SK-N-SH (cell line): ENCODE measurements around the gene CCL17. TPM values are rescaled to one million over a fixed set of nuclear protein-coding genes. Genes with fewer than 3 reads are reported as not detected.

Experiments
- CTCF ChIA-PET: fragments of 300-600, 350-600 bp; formaldehyde crosslinking; extraction: SDS; loops from one replicate; lab custom pipeline; 2021; lab: Yijun Ruan, JAX
- POLR2A ChIA-PET: fragments of 350-600 bp; sonication (Branson Sonifier 250); formaldehyde crosslinking; extraction: SDS; loops from one replicate; lab custom pipeline; 2020; ENCODE audit warnings: antibody characterized with exemption, inconsistent platforms; lab: Yijun Ruan, JAX
- DNase-seq: peaks from one replicate; pipeline ENCODE4 v3.0.0; 2012
- H2AFZ ChIP-seq: fragments of 200-600 bp; sonication (generic); 2 replicates; pipeline ENCODE4 v1.8.1; 2016; ENCODE audit warnings: antibody characterized with exemption, mild to moderate bottlenecking, low read depth
- H3F3A ChIP-seq: fragments of 200-600 bp; sonication (generic); replicated peaks from 2 replicates; pipeline ENCODE3; 2016; ENCODE audit warnings: antibody characterized with exemption, mild to moderate bottlenecking; ENCODE audit not compliant: insufficient read depth
- H3K27ac ChIP-seq, 2 experiments: fragments of 200-500 bp in 1 of 2; fragments of 200-600 bp in 1 of 2; sonication (Bioruptor generic) in 1 of 2; sonication (generic), shearing (Covaris generic) in 1 of 2; 2 replicates each; pipeline versions ENCODE4 v1.5.1 to v1.6.1; 2014 to 2016; ENCODE audit warnings: low read depth in 2 of 2, inconsistent platforms in 1 of 2, low read length in 1 of 2, mild to moderate bottlenecking in 1 of 2, mixed read lengths in 1 of 2
- H3K27me3 ChIP-seq: fragments of 200-600 bp; sonication (generic), shearing (Covaris generic); 2 replicates; pipeline ENCODE4 v1.6.1; 2016; ENCODE audit warnings: mixed run types; ENCODE audit not compliant: insufficient read depth
- H3K36me3 ChIP-seq, 2 experiments: fragments of 200-500 bp in 1 of 2; fragments of 200-600 bp in 1 of 2; sonication (Bioruptor generic) in 1 of 2; sonication (generic) in 1 of 2; replicated peaks in 1 of 2; 2 replicates each; pipeline versions ENCODE3 to v1.5.1; 2014 to 2016; ENCODE audit warnings: low read length in 1 of 2, mild to moderate bottlenecking in 1 of 2; ENCODE audit not compliant: insufficient read depth in 2 of 2, control insufficient read depth in 1 of 2
- H3K4me1 ChIP-seq, 2 experiments: fragments of 200-500 bp in 1 of 2; fragments of 200-600 bp in 1 of 2; sonication (Bioruptor generic) in 1 of 2; sonication (generic), shearing (Covaris generic) in 1 of 2; 2 replicates each; pipeline versions ENCODE4 v1.5.1 to v1.6.1; 2014 to 2016; ENCODE audit warnings: low read depth in 1 of 2, low read length in 1 of 2, mixed run types in 1 of 2; ENCODE audit not compliant: insufficient read depth in 2 of 2, control insufficient read depth in 1 of 2
- H3K4me2 ChIP-seq: fragments of 200-600 bp; sonication (generic), shearing (Covaris generic); 2 replicates; pipeline ENCODE4 v1.6.1; 2017; ENCODE audit warnings: mixed run types
- H3K4me3 ChIP-seq, 2 experiments: fragments of 200-500 bp in 1 of 2; fragments of 200-600 bp in 1 of 2; sonication (Bioruptor generic) in 1 of 2; sonication (generic), shearing (Covaris generic) in 1 of 2; 2 replicates each; pipeline versions ENCODE4 v1.5.1 to v1.8.1; 2014 to 2016; ENCODE audit warnings: low read depth in 2 of 2, inconsistent platforms in 1 of 2, low read length in 1 of 2, mild to moderate bottlenecking in 1 of 2, mixed read lengths in 1 of 2, moderate library complexity in 1 of 2
- H3K79me2 ChIP-seq: fragments of 200-600 bp; sonication (generic); 2 replicates; pipeline ENCODE4 v1.8.1; 2017; ENCODE audit warnings: mild to moderate bottlenecking; ENCODE audit not compliant: insufficient read depth
- H3K9ac ChIP-seq: fragments of 200-600 bp; sonication (generic); 2 replicates; pipeline ENCODE4 v1.6.1; 2017; ENCODE audit warnings: mixed run types
- H3K9me2 ChIP-seq: fragments of 200-600 bp; sonication (generic); 2 replicates; pipeline ENCODE4 v1.6.1; 2017; ENCODE audit warnings: mixed run types
- H3K9me3 ChIP-seq: fragments of 200-600 bp; sonication (generic); 2 replicates; pipeline ENCODE4 v1.6.1; 2017; ENCODE audit warnings: mixed run types, mild to moderate bottlenecking, moderate library complexity
- H4K20me1 ChIP-seq: fragments of 200-600 bp; sonication (generic); 2 replicates; pipeline ENCODE4 v1.6.1; 2017; ENCODE audit warnings: mild to moderate bottlenecking, mixed run types; ENCODE audit not compliant: insufficient read depth
- EZH2phosphoT487 ChIP-seq: fragments of 200-600 bp; sonication (generic); IDR thresholded peaks from 2 replicates; pipeline ENCODE4 v1.6.1; 2017; ENCODE audit warnings: low read depth, mixed run types, mild to moderate bottlenecking, antibody characterized with exemption, moderate library complexity, borderline replicate concordance
- FOSL2 ChIP-seq: IDR thresholded peaks from 2 replicates; pipeline ENCODE4 v1.4.0; 2012; ENCODE audit warnings: low read depth, mild to moderate bottlenecking, moderate library complexity, borderline replicate concordance
- FOXJ3 ChIP-seq: sonication (generic); formaldehyde crosslinking; IDR thresholded peaks from 2 replicates; pipeline ENCODE4 v1.5.1; 2020; ENCODE audit warnings: mild to moderate bottlenecking, missing genetic modification reagents
- FOXM1 ChIP-seq: IDR thresholded peaks from 2 replicates; pipeline ENCODE4 v1.4.0; 2012; ENCODE audit warnings: low read depth, mild to moderate bottlenecking
- GATA2 ChIP-seq: sonication (generic); formaldehyde crosslinking; IDR thresholded peaks from 2 replicates; pipeline ENCODE4 v1.5.0; 2020; ENCODE audit warnings: mild to moderate bottlenecking, missing genetic modification reagents
- MAX ChIP-seq: IDR thresholded peaks from 2 replicates; pipeline ENCODE4 v1.4.0; 2012; ENCODE audit warnings: low read depth
- MEF2A ChIP-seq: IDR thresholded peaks from 2 replicates; pipeline ENCODE4 v1.4.0; 2012; ENCODE audit warnings: low read depth, borderline replicate concordance
- NRF1 ChIP-seq: IDR thresholded peaks from 2 replicates; pipeline ENCODE4 v1.6.1; 2012; ENCODE audit warnings: low read depth, mild to moderate bottlenecking, low read length
- PBX3 ChIP-seq: IDR thresholded peaks from 2 replicates; pipeline ENCODE4; 2012
- POLR2AphosphoS5 ChIP-seq: IDR thresholded peaks from 2 replicates; pipeline ENCODE4 v1.6.1; 2012; ENCODE audit warnings: low read depth, low read length
- RAD21 ChIP-seq: IDR thresholded peaks from 2 replicates; pipeline ENCODE4 v1.6.1; 2012; ENCODE audit warnings: mild to moderate bottlenecking, low read length
- RXRA ChIP-seq: IDR thresholded peaks from 2 replicates; pipeline ENCODE4 v1.4.0; 2012; ENCODE audit warnings: low read depth, mild to moderate bottlenecking, borderline replicate concordance
- SIN3A ChIP-seq: IDR thresholded peaks from 2 replicates; pipeline ENCODE4 v1.6.1; 2012; ENCODE audit warnings: low read depth, mild to moderate bottlenecking, low read length, moderate library complexity, borderline replicate concordance
- SMC3 ChIP-seq: IDR thresholded peaks from 2 replicates; pipeline ENCODE4 v1.6.1; 2012; ENCODE audit warnings: low read depth, low read length, improper control_type of control experiment
- TAF1 ChIP-seq: IDR thresholded peaks from 2 replicates; pipeline ENCODE4 v1.6.1; 2012; ENCODE audit warnings: low read depth, mild to moderate bottlenecking, low read length, moderate library complexity, borderline replicate concordance
- USF1 ChIP-seq: IDR thresholded peaks from 2 replicates; pipeline ENCODE4 v1.4.0; 2012; ENCODE audit warnings: low read depth, borderline replicate concordance
- YY1 ChIP-seq: IDR thresholded peaks from 2 replicates; pipeline ENCODE4 v1.4.0; 2012; ENCODE audit warnings: low read depth, mild to moderate bottlenecking
- ZBTB33 ChIP-seq: IDR thresholded peaks from 2 replicates; pipeline ENCODE4 v1.4.0; 2012; ENCODE audit warnings: low read depth, borderline replicate concordance
- WGBS: methylation state at CpG from one replicate; pipeline ENCODE4 v1.1.6; 2017; ENCODE audit warnings: low lambda C conversion rate; 5-methylcytosine and 5-hydroxymethylcytosine counted together
- polyA plus RNA-seq, 3 experiments: library from polyadenylated mRNA; depleted of rRNA; stranded (reverse); fragments of >200 nt; gene quantifications; 2 replicates each; pipeline ENCODE4 v1.2.3, GENCODE V29; 2012

The CCL17 gene
- polyA plus RNA-seq, 1 of the 3 experiments (the other 2 are of a cell fraction), result not detected

- POLR2A ChIA-PET, result no interaction called here
- TF ChIP-seq RAD21 (no peak), NRF1 (no peak), FOSL2 (no peak), FOXM1 (no peak), MAX (no peak), YY1 (no peak), FOXJ3 (no peak), SIN3A (no peak), SMC3 (no peak), PBX3 (no peak), GATA2 (no peak), MEF2A (no peak), TAF1 (no peak), RXRA (no peak), POLR2AphosphoS5 (no peak), USF1 (no peak), EZH2phosphoT487 (no peak), ZBTB33 (no peak)
- TF ChIP-seq, all 33 proteins: peak for 0
Measured at GRCh38 chr16:57366544-57367040, 38.0 kb upstream of the CCL17 start.

More at GRCh38 chr16:57366544-57367040, 38.0 kb upstream of the CCL17 start:
- CTCF ChIA-PET, result no interaction called here
- Histone ChIP-seq H3K27me3 (no peaks in the 10 kb centered on the region), H3F3A (no peaks in the 10 kb centered on the region), H3K9ac (no peak overlapping the region), H3K27ac (no peak overlapping the region), H4K20me1 (no peaks in the 10 kb centered on the region), H3K79me2 (no peaks in the 10 kb centered on the region), H3K9me3 (no peaks in the 10 kb centered on the region), H3K4me2 (no peak overlapping the region), H3K4me1 (peaks cover 2 to 11% of the 10 kb centered on the region in 2 experiments; a peak in 2 of 4 replicates), H3K9me2 (no peaks in the 10 kb centered on the region), H3K4me3 (no peak overlapping the region), H2AFZ (no peak overlapping the region), H3K36me3 (no peaks in the 10 kb centered on the region)
- WGBS, result 55% methylated on average over 2 of the region's 6 CpGs
- no peak for DNase-seq
